HG02571 (cell line): ENCODE measurements around the gene MIA2.
"Not testable (repeated sequence)": the region's sequence is repeated elsewhere in the genome, so short reads cannot be mapped to it uniquely, and the experiment has no call there.

ENCODE experiments used
- ATAC-seq: cut with Tn5 transposase; IDR thresholded peaks from one replicate; pipeline ENCODE4 v1.9.1; 2021; ENCODE audit warnings: mild to moderate bottlenecking, moderate library complexity; ENCODE audit not compliant: unreplicated experiment

Gene MIA2

GRCh38 chr14:39324097-39324496, 90.4 kb downstream of the MIA2 start:
- ATAC-seq = no peak

- ATAC-seq = no peak
Observed at GRCh38 chr14:39339003-39339402, 105.3 kb downstream of the MIA2 start.

- ATAC-seq = not testable (repeated sequence)
Observed at GRCh38 chr14:39341126-39341525, 107.4 kb downstream of the MIA2 start.

GRCh38 chr14:39342768-39343167, 109.1 kb downstream of the MIA2 start:
- no peak for ATAC-seq

GRCh38 chr14:39343614-39344013, 109.9 kb downstream of the MIA2 start:
- ATAC-seq = no peak

- ATAC-seq = no peak
Observed at GRCh38 chr14:39350866-39351265, 117.2 kb downstream of the MIA2 start.

GRCh38 chr14:39351708-39352107, 118.0 kb downstream of the MIA2 start:
- ATAC-seq = no peak

- ATAC-seq = not testable (repeated sequence)
Observed at GRCh38 chr14:39359069-39359468, 125.4 kb downstream of the MIA2 start.

- no peak for ATAC-seq
Observed at GRCh38 chr14:39360316-39360715, 126.6 kb downstream of the MIA2 start.

- ATAC-seq = not testable (repeated sequence)
Observed at GRCh38 chr14:39361556-39361955, 127.8 kb downstream of the MIA2 start.

GRCh38 chr14:39364509-39364908, 130.8 kb downstream of the MIA2 start:
- no peak for ATAC-seq

- ATAC-seq = no peak
Observed at GRCh38 chr14:39365354-39365753, 131.6 kb downstream of the MIA2 start.

- ATAC-seq = no peak
Observed at GRCh38 chr14:39366460-39367386, 133.0 kb downstream of the MIA2 start.

- ATAC-seq = no peak
Observed at GRCh38 chr14:39367387-39367751, 133.7 kb downstream of the MIA2 start.

- ATAC-seq = no peak
Observed at GRCh38 chr14:39368261-39368959, 134.7 kb downstream of the MIA2 start.

GRCh38 chr14:39369029-39369428, 135.3 kb downstream of the MIA2 start:
- ATAC-seq = no peak

GRCh38 chr14:39370415-39370814, 136.7 kb downstream of the MIA2 start:
- ATAC-seq = no peak

- ATAC-seq = no peak
Observed at GRCh38 chr14:39372656-39373055, 138.9 kb downstream of the MIA2 start.

- ATAC-seq = no peak
Observed at GRCh38 chr14:39374851-39375250, 141.1 kb downstream of the MIA2 start.

- ATAC-seq = no peak
Observed at GRCh38 chr14:39376667-39377403, 143.1 kb downstream of the MIA2 start.

- ATAC-seq = no peak
Observed at GRCh38 chr14:39381366-39381765, 147.7 kb downstream of the MIA2 start.
